ENCODE data around the gene ROBO1. TPM values are rescaled to one million over a fixed set of nuclear protein-coding genes. Genes with fewer than 3 reads are reported as not detected.
"Not testable (repeated sequence)": the region's sequence is repeated elsewhere in the genome, so short reads cannot be mapped to it uniquely, and the experiment has no call there.

Gene ROBO1
- total and polyA plus RNA-seq, 2 of the 8 experiments (the other 6 are each of a cell fraction or from before 2014, with no cell fraction given) = 51.4 to 91.0 TPM

DNA sequence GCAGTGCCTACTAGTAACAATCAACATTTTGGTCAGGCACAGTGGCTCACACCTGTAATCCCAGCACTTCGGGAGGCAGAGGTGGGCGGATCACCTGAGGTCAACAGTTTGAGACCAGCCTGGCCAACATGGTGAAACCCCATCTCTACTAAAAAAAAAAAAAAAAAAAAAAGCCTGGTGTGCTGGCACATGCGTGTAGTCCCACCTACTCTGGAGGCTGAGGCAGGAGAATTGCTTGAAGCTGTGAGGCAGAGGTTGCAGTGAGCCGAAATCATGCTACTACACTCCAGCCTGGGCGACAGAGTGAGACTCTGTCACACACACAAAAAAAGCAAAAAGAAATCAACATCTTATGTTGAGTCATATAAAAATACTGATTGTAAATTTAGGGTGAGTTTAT, 1043.4 kb downstream of the ROBO1 start:
- H3K18ac ChIP-seq (ENCODE audit: extremely low read depth, low read length); H2BK15ac ChIP-seq (ENCODE audit: low read length); H3K79me2 ChIP-seq (ENCODE audit: control insufficient read depth in 1 of 2, insufficient read depth in 2 of 2, low read length in 2 of 2); H4K8ac ChIP-seq (ENCODE audit: extremely low read depth, insufficient read depth, low read length); H2AK5ac ChIP-seq (ENCODE audit: low read depth, low read length); FAIRE-seq; H3K79me1 ChIP-seq (ENCODE audit: low read depth, low read length); H3K56ac ChIP-seq (replicated peaks; ENCODE audit: insufficient read length, low read depth, low read length); H3K4me2 ChIP-seq (ENCODE audit: insufficient read depth in 1 of 2, low read depth in 2 of 2, low read length in 2 of 2); H3K36me3 ChIP-seq (ENCODE audit: control insufficient read depth in 2 of 4, insufficient read depth in 4 of 4, low read length in 3 of 4); H2BK120ac ChIP-seq (replicated peaks; ENCODE audit: low read depth, low read length); H2BK20ac ChIP-seq (ENCODE audit: low read length); H3K9me3 ChIP-seq (ENCODE audit: insufficient read depth in 2 of 2, low read depth in 1 of 2, low read length in 1 of 2); H4K20me1 ChIP-seq (replicated peaks in 1 of 2; ENCODE audit: control insufficient read depth in 1 of 2, insufficient read depth in 2 of 2, low read length in 2 of 2); CTCF ChIA-PET (ENCODE audit: partially characterized antibody); H3K14ac ChIP-seq (ENCODE audit: insufficient read length); H3K27ac ChIP-seq (ENCODE audit: low read depth, low read length); H2BK5ac ChIP-seq (ENCODE audit: low read depth, low read length); H4K91ac ChIP-seq (replicated peaks; ENCODE audit: insufficient read length, low read length); H3K23ac ChIP-seq (ENCODE audit: insufficient read length); H3K23me2 ChIP-seq (ENCODE audit: low read depth, low read length); H2AFZ ChIP-seq (ENCODE audit: low read length); DNase-seq (ENCODE audit: low read depth in 1 of 2, low spot score in 2 of 2); H3K4ac ChIP-seq (replicated peaks; ENCODE audit: insufficient read length, low read depth, low read length); H2BK12ac ChIP-seq (ENCODE audit: low read depth, low read length); H3K9ac ChIP-seq (replicated peaks in 1 of 4; ENCODE audit: extremely low read depth in 1 of 4, low read depth in 3 of 4, low read length in 3 of 4); H3K27me3 ChIP-seq (replicated peaks in 1 of 4; ENCODE audit: control insufficient read depth in 3 of 4, extremely low read depth in 1 of 4, insufficient read depth in 3 of 4, low read length in 3 of 4); H3K4me1 ChIP-seq (replicated peaks in 1 of 4; ENCODE audit: control insufficient read depth in 3 of 4, insufficient read depth in 4 of 4, low read length in 3 of 4); H3K4me3 ChIP-seq (ENCODE audit: extremely low read depth in 1 of 4, insufficient read depth in 2 of 4, low read depth in 3 of 4, low read length in 4 of 4); H4K5ac ChIP-seq (ENCODE audit: insufficient read length, low read depth, low read length): not testable (repeated sequence)
- POLR2A ChIA-PET (ENCODE audit: partially characterized antibody) = interaction anchor here (0.9 kb wide), 1 partner anchor 296 kb away, joined by 3 read pairs; no protein-coding TSS in a partner anchor
- WGBS, 2 experiments (ENCODE audit: extremely low coverage in 1 of 2, insufficient coverage in 1 of 2, insufficient read length in 1 of 2, insufficient replicate concordance in 2 of 2, low coverage in 1 of 2, low lambda C conversion rate in 2 of 2, missing lambda C conversion rate in 1 of 2) = 91% methylated on average over 5 of the region's 5 CpGs; no CpG with 5 or more reads in 1 of the 2 experiments
